HCT116 (cell line): ENCODE results near the gene MYBPC2. TPM values are rescaled to one million over a fixed set of nuclear protein-coding genes. Genes with fewer than 3 reads are reported as not detected.

Source experiments
- ATAC-seq: fragments of 200-7000 bp; cut with Tn5 transposase; 2 replicates; pipeline ENCODE4 v1.9.1; 2020; ENCODE audit warnings: mild to moderate bottlenecking, moderate library complexity
- BruUV-seq: library from RNA; stranded (reverse); fragments of 400-500 nt; replicated peaks from 2 replicates; lab custom pipeline; 2021; lab: Mats Ljungman, UMichigan
- CTCF ChIA-PET: fragments of 300-600 bp; sonication (Branson Sonifier 250); formaldehyde crosslinking; loops from one replicate; lab custom pipeline; 2021; ENCODE audit warnings: antibody characterized with exemption; lab: Charles Lee
- POLR2A ChIA-PET: fragments of 300-600, 350-600 bp; sonication (Branson Sonifier 250); formaldehyde crosslinking; loops from one replicate; lab custom pipeline; 2021; ENCODE audit warnings: antibody characterized with exemption; lab: Charles Lee
- RAD21 ChIA-PET, 2 experiments: fragments of 300-600 bp; sonication (Branson Sonifier 250); formaldehyde crosslinking; loops; one replicate each; lab custom pipeline; 2023; ENCODE audit warnings: low total read pairs in 2 of 2; ENCODE audit not compliant: uncharacterized antibody in 2 of 2, unreplicated experiment in 2 of 2, low non-redundant PET in 1 of 2; lab: Charles Lee
- DNase-seq: peaks from one replicate; pipeline ENCODE4 v3.0.0-alpha.2; 2010; ENCODE audit warnings: low read depth, low spot score
- H2AFZ ChIP-seq: fragments of 200-600 bp; shearing (Covaris generic), sonication (generic); 2 replicates; pipeline ENCODE4 v1.6.1; 2017; ENCODE audit warnings: low read depth, mixed run types, mixed read lengths, antibody characterized with exemption, low read length; ENCODE audit not compliant: poor library complexity, severe bottlenecking
- H3K27ac ChIP-seq: 2 replicates; pipeline ENCODE4 v1.5.1; 2012; ENCODE audit warnings: low read depth, low read length
- H3K27me3 ChIP-seq: fragments of 200-600 bp; sonication (generic); 2 replicates; pipeline ENCODE4 v1.6.1; 2016; ENCODE audit warnings: mixed run types, low read length, mixed read lengths; ENCODE audit not compliant: insufficient read depth
- H3K36me3 ChIP-seq, 2 experiments: fragments of 200-500 bp in 1 of 2; fragments of 200-600 bp in 1 of 2; sonication (Bioruptor generic) in 1 of 2; sonication (generic) in 1 of 2; 2 replicates each; pipeline versions ENCODE4 v1.5.1 to v1.6.1; 2014 to 2016; ENCODE audit warnings: low read length in 2 of 2, inconsistent platforms in 1 of 2, mixed read lengths in 1 of 2, mixed run types in 1 of 2; ENCODE audit not compliant: insufficient read depth in 2 of 2, control insufficient read depth in 1 of 2
- H3K4me1 ChIP-seq, 2 experiments: fragments of 200-600 bp in 1 of 2; sonication (generic) in 1 of 2; 2 replicates each; pipeline versions ENCODE4 v1.5.1 to v1.6.1; 2012 to 2017; ENCODE audit warnings: low read length in 2 of 2, inconsistent platforms in 1 of 2, mild to moderate bottlenecking in 1 of 2, mixed read lengths in 1 of 2, mixed run types in 1 of 2, moderate library complexity in 1 of 2; ENCODE audit not compliant: insufficient read depth in 2 of 2, control insufficient read depth in 1 of 2
- H3K4me2 ChIP-seq: fragments of 200-600 bp; sonication (generic); 2 replicates; pipeline ENCODE4 v1.6.1; 2017; ENCODE audit warnings: mixed run types, low read length, mixed read lengths
- H3K4me3 ChIP-seq, 2 experiments: fragments of 200-600 bp in 1 of 2; sonication (generic) in 1 of 2; replicated peaks in 1 of 2; 2 replicates each; pipeline ENCODE4 v1.5.1; 2011 to 2016; ENCODE audit warnings: low read length in 2 of 2, control low read depth in 1 of 2, low read depth in 1 of 2, mild to moderate bottlenecking in 1 of 2, mixed read lengths in 1 of 2, mixed run types in 1 of 2
- H3K79me2 ChIP-seq: fragments of 200-600 bp; sonication (generic); 2 replicates; pipeline ENCODE4 v1.6.1; 2017; ENCODE audit warnings: mild to moderate bottlenecking, mixed run types, low read length, moderate library complexity, mixed read lengths; ENCODE audit not compliant: insufficient read depth
- H3K9ac ChIP-seq: fragments of 200-600 bp; sonication (generic); 2 replicates; pipeline ENCODE4 v1.6.1; 2016; ENCODE audit warnings: low read length, mixed read lengths
- H3K9me2 ChIP-seq: fragments of 200-600 bp; sonication (generic), shearing (Covaris generic); 2 replicates; pipeline ENCODE4 v1.6.1; 2017; ENCODE audit warnings: mixed run types, mild to moderate bottlenecking, moderate library complexity; ENCODE audit not compliant: insufficient read depth
- H3K9me3 ChIP-seq, 2 experiments: fragments of 200-500 bp in 1 of 2; fragments of 200-600 bp in 1 of 2; sonication (Bioruptor generic) in 1 of 2; sonication (generic) in 1 of 2; 2 replicates each; pipeline ENCODE4 v1.6.1; 2014 to 2017; ENCODE audit warnings: low read length in 2 of 2, mixed read lengths in 2 of 2, inconsistent platforms in 1 of 2, low read depth in 1 of 2, mild to moderate bottlenecking in 1 of 2, mixed run types in 1 of 2, moderate library complexity in 1 of 2; ENCODE audit not compliant: control insufficient read depth in 1 of 2, insufficient read depth in 1 of 2
- H4K20me1 ChIP-seq: fragments of 200-600 bp; sonication (generic), shearing (Covaris generic); 2 replicates; pipeline ENCODE4 v1.6.1; 2017; ENCODE audit warnings: mixed run types, mild to moderate bottlenecking, moderate library complexity; ENCODE audit not compliant: insufficient read depth
- CBX3 ChIP-seq: IDR thresholded peaks from 2 replicates; pipeline ENCODE4 v1.6.1; 2012; ENCODE audit warnings: low read depth
- EGR1 ChIP-seq: IDR thresholded peaks from 2 replicates; pipeline ENCODE4 v1.6.1; 2012; ENCODE audit warnings: low read depth
- ELF1 ChIP-seq: IDR thresholded peaks from 2 replicates; pipeline ENCODE4 v1.6.1; 2012; ENCODE audit warnings: low read depth, borderline replicate concordance
- EZH2 ChIP-seq: fragments of 200-600 bp; sonication (generic); IDR thresholded peaks from 2 replicates; pipeline ENCODE4 v1.6.1; 2017; ENCODE audit warnings: antibody characterized with exemption, mixed run types
- EZH2phosphoT487 ChIP-seq: fragments of 200-600 bp; IDR thresholded peaks from 2 replicates; pipeline ENCODE4 v1.6.1; 2018; ENCODE audit warnings: antibody characterized with exemption, borderline replicate concordance
- FOSL1 ChIP-seq: IDR thresholded peaks from 2 replicates; pipeline ENCODE4 v1.6.1; 2012; ENCODE audit warnings: low read depth
- JUND ChIP-seq: IDR thresholded peaks from 2 replicates; pipeline ENCODE4 v1.6.1; 2012
- MAX ChIP-seq: IDR thresholded peaks from 2 replicates; pipeline ENCODE4 v1.6.1; 2012
- POLR2AphosphoS5 ChIP-seq: IDR thresholded peaks from 2 replicates; pipeline ENCODE4 v1.6.1; 2011; ENCODE audit warnings: mild to moderate bottlenecking, low read depth, low read length, moderate library complexity
- RAD21 ChIP-seq: IDR thresholded peaks from 2 replicates; pipeline ENCODE4 v1.6.1; 2012; ENCODE audit warnings: low read depth, mild to moderate bottlenecking
- SIN3A ChIP-seq: IDR thresholded peaks from 2 replicates; pipeline ENCODE4 v1.6.1; 2012; ENCODE audit warnings: low read depth
- SP1 ChIP-seq: IDR thresholded peaks from 2 replicates; pipeline ENCODE4 v1.6.1; 2012; ENCODE audit warnings: low read depth
- SRF ChIP-seq: IDR thresholded peaks from 2 replicates; pipeline ENCODE4 v1.6.1; 2012; ENCODE audit warnings: low read depth
- TCF7L2 ChIP-seq: IDR thresholded peaks from 2 replicates; pipeline ENCODE4 v1.7.0; 2011; ENCODE audit warnings: borderline replicate concordance, inconsistent platforms; ENCODE audit not compliant: insufficient read depth, insufficient read length; ENCODE audit errors: extremely low read depth
- YY1 ChIP-seq: IDR thresholded peaks from 2 replicates; pipeline ENCODE4 v1.6.1; 2011; ENCODE audit warnings: low read length, low read depth, moderate library complexity, mild to moderate bottlenecking; ENCODE audit not compliant: insufficient replicate concordance; ENCODE audit errors: extremely low read depth
- ZBTB33 ChIP-seq: IDR thresholded peaks from 2 replicates; pipeline ENCODE4 v1.6.1; 2011; ENCODE audit warnings: mild to moderate bottlenecking, low read length, moderate library complexity; ENCODE audit not compliant: insufficient replicate concordance; ENCODE audit errors: extremely low read depth
- ZNF274 ChIP-seq: fragments of 200-500 bp; sonication (Bioruptor generic); IDR thresholded peaks from 2 replicates; pipeline ENCODE4 v1.6.1; 2014; ENCODE audit warnings: mild to moderate bottlenecking, low read depth, low read length, inconsistent platforms
- intact Hi-C: fragments of 100-400 bp; cut with micrococcal nuclease; formaldehyde crosslinking; loops from 2 replicates; pipeline ENCODE4 v1.10.0; 2022
- total RNA-seq: library from RNA; stranded (reverse); gene quantifications from one replicate; pipeline ENCODE4 v1.2.1, GENCODE V29; 2021; ENCODE audit not compliant: unreplicated experiment

The MYBPC2 gene
- total RNA-seq, 1 experiment from 2014 or later: not detected

- Histone ChIP-seq H3K79me2 (peaks cover 69% of the 10 kb centered on the region), H4K20me1 (no peaks in the 10 kb centered on the region), H3K36me3 (0 out of 4 replicates have a peak, but pooled peaks cover 0 to 11% of the 10 kb centered on the region in 2 experiments), H3K9me2 (no peaks in the 10 kb centered on the region), H3K4me3 (no peak overlapping the region), H3K9ac (no peak overlapping the region), H2AFZ (no peak overlapping the region), H3K27me3 (no peaks in the 10 kb centered on the region), H3K27ac (no peak overlapping the region), H3K4me1 (no peaks in the 10 kb centered on the region), H3K9me3 (no peaks in the 10 kb centered on the region), H3K4me2 (no peak overlapping the region)
- ChIA-PET POLR2A (no interaction called here), RAD21 (no interaction called here), CTCF (no interaction called here)
- BruUV-seq: no TSS peak
- DNase-seq (no peak), ATAC-seq (no peak)
- TF ChIP-seq RAD21 (no peak), POLR2AphosphoS5 (no peak), ELF1 (no peak), SIN3A (no peak), EZH2 (no peak), YY1 (no peak), EGR1 (no peak), MAX (no peak), ZBTB33 (no peak), JUND (no peak), SP1 (no peak), EZH2phosphoT487 (no peak), TCF7L2 (no peak), FOSL1 (no peak), SRF (no peak), CBX3 (no peak), ZNF274 (no peak)
- intact Hi-C loops: no loop called here
These were observed 38.7 kb upstream of the MYBPC2 start for GRCh38 chr19:50394017-50394416.
